Psoas muscle (tissue), 8 donors: ENCODE measurements around the gene ATP1B1. TPM values are rescaled to one million over a fixed set of nuclear protein-coding genes. Genes with fewer than 3 reads are reported as not detected.
A peak's percentile ranks its signal among the peaks of the same experiment; 100 is the strongest.

Experiments
- ATAC-seq, 4 donors: fragments of 200-7000 bp; cut with Tn5 transposase; one replicate each; pipeline ENCODE4 v1.9.1; 2020; ENCODE audit warnings: moderate library complexity in 3 of 4, mild to moderate bottlenecking in 2 of 4
- DNase-seq, 2 donors: peaks; one replicate each; pipeline ENCODE4 v3.0.0-alpha.2; 2020
- H3K27ac ChIP-seq: fragments of 200-600 bp; one replicate; pipeline ENCODE4 v1.8.0; 2022
- H3K27me3 ChIP-seq, 3 donors: fragments of 200-600 bp in 1 of 3; one replicate each; pipeline versions ENCODE4 v1.6.1 to v1.8.0; 2013 to 2022; ENCODE audit warnings: low read length in 2 of 3, mild to moderate bottlenecking in 2 of 3, moderate library complexity in 1 of 3; ENCODE audit not compliant: insufficient read depth in 3 of 3
- H3K36me3 ChIP-seq, 2 donors: fragments of 200-600 bp in 1 of 2; one replicate each; pipeline versions ENCODE4 v1.6.1 to v1.8.0; 2013 to 2022; ENCODE audit warnings: low read depth in 1 of 2, mild to moderate bottlenecking in 1 of 2, moderate library complexity in 1 of 2; ENCODE audit not compliant: insufficient read depth in 1 of 2
- H3K4me1 ChIP-seq: fragments of 200-600 bp; one replicate; pipeline ENCODE4 v1.8.0; 2022
- H3K4me3 ChIP-seq: fragments of 200-600 bp; one replicate; pipeline ENCODE4 v1.8.0; 2022; ENCODE audit warnings: mild to moderate bottlenecking
- H3K9me3 ChIP-seq: fragments of 200-600 bp; one replicate; pipeline ENCODE4 v1.8.0; 2022
- CTCF ChIP-seq: fragments of 200-600 bp; IDR thresholded peaks from one replicate; pipeline ENCODE4 v1.8.0; 2022; ENCODE audit warnings: antibody characterized with exemption
- WGBS, 3 donors: extraction: QIAGEN DNeasy Blood & Tissue Kit; methylation state at CpG; one replicate each; pipeline versions ENCODE4 v1.1.6 to v1.1.7; 2013; 5-methylcytosine and 5-hydroxymethylcytosine counted together
- intact Hi-C, 2 donors: fragments of 100-400 bp; cut with DNase I; formaldehyde crosslinking; loops; one replicate each; pipeline versions ENCODE4 v1.11.0 to v1.14.2; 2022
- polyA plus RNA-seq, 3 donors: library from polyadenylated mRNA; stranded (reverse); fragments of 200-250 nt; gene quantifications; one replicate each; pipeline ENCODE4 v1.2.3, GENCODE V29; 2013
- total RNA-seq, 4 donors: library from RNA; stranded (reverse); fragmentation: NEBNext Ultra II Directional in 2 of 4; extraction: Animal tissue kit (Norgen Biotek cat#: 25700) in 2 of 4; gene quantifications; one replicate each; pipeline versions ENCODE4 v1.2.1 to v1.2.4, GENCODE V29; 2021 to 2023
- donor health status: healthy with polysubstance abuse.
- donor health status: DM: no; HTN: no; CAD: no; lungs with moderate emphysema.
- donor health status: Bipolar disorder and iron deficiency.
- donor health status: healthy.
- donor health status: DM: yes; HTN: yes; CAD: no.
- donor health status: DM: no; HTN: no; CAD: no.
- donor health status: DM: no; HTN: no; CAD: no.
- donor health status: DM: yes; HTN: yes; CAD: no.

Gene ATP1B1
- total and polyA plus RNA-seq, 7 donors: 176 to 1,098 (median 290) TPM

GRCh38 chr1:169138866-169139670 is 32.6 kb downstream of the ATP1B1 start:
- intact Hi-C loops: loop anchor here in 1 of 2 donors (10.0 kb wide), 1 partner anchor 206 kb away; no protein-coding TSS in a partner anchor
- ATAC-seq: no peak

GRCh38 chr1:169141356-169141755 is 34.9 kb downstream of the ATP1B1 start:
- no peaks in the 10 kb centered on the region for H3K27me3 ChIP-seq
- no peak overlapping the region for H3K27ac ChIP-seq
- intact Hi-C loops: no loop called here
- ATAC-seq (no peak), DNase-seq (no peak)
- no peaks in the 10 kb centered on the region for H3K9me3 ChIP-seq
- H3K4me1 ChIP-seq: peaks cover 21% of the 10 kb centered on the region
- no peaks in the 10 kb centered on the region for H3K36me3 ChIP-seq
- no peak for TF ChIP-seq CTCF
- H3K4me3 ChIP-seq: no peak overlapping the region
- 77 to 98% (median 80%) methylated on average over 3 of the region's 3 CpGs for WGBS, 3 donors

More at GRCh38 chr1:169138866-169139670, 32.6 kb downstream of the ATP1B1 start:
- Histone ChIP-seq H3K9me3 (no peaks in the 10 kb centered on the region), H3K27ac (no peak overlapping the region), H3K4me3 (no peak overlapping the region), H3K4me1 (peaks cover 11% of the 10 kb centered on the region), H3K36me3 (no peaks in the 10 kb centered on the region), H3K27me3 (no peaks in the 10 kb centered on the region)
- TF ChIP-seq CTCF: no peak
- WGBS, 3 donors: 96 to 97% (median 96%) methylated on average over 2 of the region's 2 CpGs
- no peak for DNase-seq

GRCh38 chr1:169142129-169142528 is 35.6 kb downstream of the ATP1B1 start:
- peaks cover 21% of the 10 kb centered on the region for H3K4me1 ChIP-seq
- TF ChIP-seq CTCF: no peak
- ATAC-seq (no peak), DNase-seq (no peak)
- no peak overlapping the region for H3K27ac ChIP-seq
- H3K27me3 ChIP-seq: no peaks in the 10 kb centered on the region
- H3K4me3 ChIP-seq: no peak overlapping the region
- 44 to 90% (median 49%) methylated on average over 1 of the region's 1 CpG for WGBS, 3 donors
- no peaks in the 10 kb centered on the region for H3K36me3 ChIP-seq
- H3K9me3 ChIP-seq: no peaks in the 10 kb centered on the region
- intact Hi-C loops: no loop called here

GRCh38 chr1:169143346-169143745 is 36.9 kb downstream of the ATP1B1 start:
- Histone ChIP-seq H3K27ac (peak overlapping the region; percentile 30), H3K4me3 (no peak overlapping the region), H3K4me1 (peaks cover 27% of the 10 kb centered on the region), H3K9me3 (no peaks in the 10 kb centered on the region), H3K27me3 (no peaks in the 10 kb centered on the region), H3K36me3 (no peaks in the 10 kb centered on the region)
- intact Hi-C loops: no loop called here
- TF ChIP-seq CTCF: no peak
- 56 to 69% (median 59%) methylated on average over 3 of the region's 3 CpGs for WGBS, 3 donors
- no peak for DNase-seq
- ATAC-seq: no peak
